ENCODE results near the gene KCNK3.

The KCNK3 gene

DNA sequence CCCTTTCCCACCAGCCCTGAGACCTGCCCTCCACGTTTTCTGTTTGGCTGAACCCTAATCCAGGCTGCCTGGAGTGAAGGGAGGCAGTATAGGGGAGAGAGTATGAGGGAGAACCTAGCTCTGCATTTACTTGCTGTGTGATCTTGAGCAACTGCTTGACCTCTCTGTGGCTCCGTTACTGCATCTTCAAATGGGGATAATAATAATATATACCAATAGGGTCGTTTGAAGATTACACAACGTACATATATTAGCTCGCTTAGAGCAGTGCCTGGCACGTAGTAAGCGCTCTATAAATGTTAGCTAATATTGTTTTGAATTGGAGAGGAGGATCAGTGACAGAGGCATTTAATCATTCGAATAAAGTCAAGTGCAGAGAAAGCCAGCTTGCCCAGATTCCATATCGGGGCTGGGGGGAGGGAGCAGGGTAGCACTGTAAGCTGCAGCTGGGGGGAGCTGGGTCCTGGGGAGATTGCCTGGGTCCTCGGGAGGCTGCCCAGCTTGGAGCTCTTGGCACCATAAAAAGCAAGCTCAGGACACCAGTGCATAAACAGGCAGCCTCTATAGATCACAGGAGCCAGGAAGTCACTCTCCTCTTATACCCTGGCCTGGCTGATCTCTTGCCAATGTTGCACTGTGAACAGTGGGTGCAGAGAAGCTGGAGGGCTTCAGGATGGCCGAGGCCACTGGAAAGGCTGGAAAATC, 19.1 kb downstream of the KCNK3 start:
- TF ChIP-seq, protein P1, sequence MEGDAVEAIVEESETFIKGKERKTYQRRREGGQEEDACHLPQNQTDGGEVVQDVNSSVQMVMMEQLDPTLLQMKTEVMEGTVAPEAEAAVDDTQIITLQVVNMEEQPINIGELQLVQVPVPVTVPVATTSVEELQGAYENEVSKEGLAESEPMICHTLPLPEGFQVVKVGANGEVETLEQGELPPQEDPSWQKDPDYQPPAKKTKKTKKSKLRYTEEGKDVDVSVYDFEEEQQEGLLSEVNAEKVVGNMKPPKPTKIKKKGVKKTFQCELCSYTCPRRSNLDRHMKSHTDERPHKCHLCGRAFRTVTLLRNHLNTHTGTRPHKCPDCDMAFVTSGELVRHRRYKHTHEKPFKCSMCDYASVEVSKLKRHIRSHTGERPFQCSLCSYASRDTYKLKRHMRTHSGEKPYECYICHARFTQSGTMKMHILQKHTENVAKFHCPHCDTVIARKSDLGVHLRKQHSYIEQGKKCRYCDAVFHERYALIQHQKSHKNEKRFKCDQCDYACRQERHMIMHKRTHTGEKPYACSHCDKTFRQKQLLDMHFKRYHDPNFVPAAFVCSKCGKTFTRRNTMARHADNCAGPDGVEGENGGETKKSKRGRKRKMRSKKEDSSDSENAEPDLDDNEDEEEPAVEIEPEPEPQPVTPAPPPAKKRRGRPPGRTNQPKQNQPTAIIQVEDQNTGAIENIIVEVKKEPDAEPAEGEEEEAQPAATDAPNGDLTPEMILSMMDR (IDR thresholded peaks at IDR 0.05), result no peak

DNA sequence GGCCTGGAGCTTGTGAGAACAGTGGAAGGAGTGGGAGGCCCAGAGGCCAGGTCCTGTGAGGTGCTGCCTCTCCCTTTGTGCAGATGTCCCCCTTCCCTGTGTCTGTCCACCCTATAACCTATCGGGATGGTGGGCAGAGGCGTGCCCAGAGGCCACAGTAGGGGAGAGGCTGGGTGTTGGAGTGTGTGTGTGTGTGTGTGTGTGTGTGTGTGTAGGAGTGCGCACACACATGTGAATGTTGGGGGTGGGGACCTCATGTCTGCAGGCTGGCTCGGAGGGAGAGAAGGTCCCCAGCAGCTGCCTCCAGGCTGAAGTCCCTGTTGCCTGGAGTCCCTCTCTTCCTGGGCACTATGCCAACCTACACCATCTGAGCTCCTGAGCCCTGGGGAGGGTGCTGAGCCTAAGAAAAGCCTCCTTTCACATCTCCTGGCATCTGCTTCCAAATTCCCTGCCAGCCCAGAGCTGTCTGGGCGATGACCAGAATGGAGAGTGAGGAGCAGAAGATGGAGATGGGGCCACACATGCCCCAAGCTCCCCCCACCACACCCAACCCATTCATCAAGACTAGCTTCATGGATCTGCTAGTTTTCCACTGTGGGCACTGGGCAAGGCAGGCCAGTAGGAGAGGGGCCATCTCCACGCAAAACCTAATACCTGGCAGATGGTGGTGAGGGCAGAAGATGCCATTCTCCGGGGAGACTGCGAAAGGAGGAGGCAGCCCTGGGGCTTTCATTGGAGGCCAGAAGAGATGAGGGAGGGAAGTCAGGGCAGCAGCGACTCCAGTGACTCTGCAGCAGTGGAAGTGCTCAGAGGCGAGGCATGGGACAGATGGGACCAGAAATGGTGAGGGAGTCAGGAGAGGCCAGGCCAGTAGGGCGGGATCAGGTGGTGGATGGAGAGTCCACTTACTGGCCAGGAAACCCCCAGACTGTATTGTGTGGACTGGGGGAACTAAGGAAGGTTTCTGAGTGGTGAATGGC, 20.3 kb downstream of the KCNK3 start:
- TF ChIP-seq, protein P1 (IDR thresholded peaks at IDR 0.05), result no peak

DNA sequence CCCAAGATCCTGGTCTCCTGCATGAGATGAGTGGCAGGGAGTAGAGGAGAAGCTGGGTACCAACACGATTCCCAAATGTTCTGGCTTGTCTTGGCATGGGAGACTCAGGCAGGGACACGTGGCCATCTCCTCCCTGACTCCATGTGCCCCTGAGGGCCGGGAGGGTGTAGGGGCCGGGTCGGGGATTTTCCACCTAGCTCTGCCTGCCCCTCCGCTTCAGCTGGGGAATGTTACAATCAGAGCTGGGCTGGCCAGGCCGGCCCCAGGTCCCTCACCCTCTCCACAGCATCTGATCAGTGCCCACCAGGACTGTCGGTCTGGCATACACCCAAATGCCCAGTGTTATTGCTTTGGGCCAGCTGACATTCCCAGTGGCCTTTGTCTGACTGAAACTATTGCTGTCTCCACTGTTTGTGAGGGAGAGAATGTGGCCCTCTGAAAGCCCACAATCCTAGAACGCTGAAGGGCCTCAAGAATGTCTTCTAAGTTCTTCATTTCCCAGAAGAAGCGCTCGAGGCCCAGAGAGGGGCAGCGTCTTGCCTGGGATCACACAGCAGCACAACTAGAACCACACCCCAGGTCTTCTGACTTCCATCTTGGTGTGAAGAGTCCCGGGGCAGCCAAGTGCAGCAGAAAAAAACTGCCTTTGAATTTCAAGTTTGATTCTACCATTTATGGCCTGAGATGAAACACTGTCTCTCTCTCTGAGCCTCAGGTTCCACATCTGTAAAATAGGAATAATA, 23.2 kb downstream of the KCNK3 start:
- TF ChIP-seq, protein P1 (IDR thresholded peaks at IDR 0.05), result no peak

DNA sequence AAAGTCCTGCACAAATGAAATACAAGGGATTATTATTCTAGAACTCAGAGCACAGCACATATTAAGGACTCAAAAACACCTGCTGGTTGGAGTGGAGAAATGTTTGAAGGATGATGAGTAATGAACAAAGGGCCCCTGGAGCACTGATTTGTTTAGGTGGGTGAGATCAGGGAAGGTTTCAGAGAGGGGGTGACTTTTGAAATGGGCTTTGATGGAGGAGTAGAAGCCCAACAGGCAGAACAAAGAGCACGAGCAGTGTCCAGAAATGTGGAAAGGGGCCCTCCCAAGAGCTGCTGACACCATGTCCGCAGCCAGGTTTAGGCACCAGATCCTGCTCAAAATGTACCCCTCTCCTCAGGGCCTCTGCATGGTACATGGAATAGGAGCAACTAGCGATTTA, 23.8 kb downstream of the KCNK3 start:
- TF ChIP-seq, protein P1 (IDR thresholded peaks at IDR 0.05), result no peak

DNA sequence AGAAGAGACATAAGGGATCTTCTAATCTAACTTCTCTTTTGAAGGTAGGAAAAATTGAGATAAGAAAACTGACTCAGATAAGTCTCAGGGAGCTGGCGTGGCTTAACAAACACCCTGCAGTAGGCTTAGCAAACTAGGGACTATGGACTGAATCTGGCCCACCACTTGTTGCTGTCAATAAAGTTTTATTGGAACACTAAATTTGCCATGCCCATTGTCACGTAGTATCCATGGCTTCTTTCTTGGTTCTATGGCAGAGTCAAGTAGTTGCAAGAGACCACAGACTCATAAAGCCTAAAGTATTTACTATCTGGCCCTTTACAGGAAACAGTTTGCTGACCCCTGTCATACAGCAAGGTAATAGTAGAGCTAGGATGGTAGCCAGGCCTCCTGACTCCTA, 24.2 kb downstream of the KCNK3 start:
- TF ChIP-seq, protein P1 (IDR thresholded peaks at IDR 0.05), result no peak

DNA sequence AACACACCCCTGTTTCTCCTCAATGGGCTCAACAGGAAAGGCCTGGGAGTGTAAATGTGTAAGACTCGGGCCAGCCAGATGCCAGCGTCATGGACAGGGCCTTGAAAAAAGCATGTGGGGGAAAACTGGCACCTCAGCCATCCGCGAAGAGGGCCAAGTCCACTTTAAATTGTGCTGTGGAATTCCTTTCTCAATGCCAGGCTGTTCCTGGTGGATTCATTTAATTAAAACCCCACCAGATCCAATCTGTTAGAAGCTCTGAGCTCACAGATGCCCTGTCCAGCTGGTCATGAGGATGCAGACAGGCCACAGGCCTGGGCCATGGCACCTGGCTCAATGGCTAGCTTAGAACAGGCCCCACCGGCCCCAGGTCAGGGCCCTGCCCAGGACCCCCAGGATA, 24.8 kb downstream of the KCNK3 start:
- TF ChIP-seq, protein P1 (IDR thresholded peaks at IDR 0.05), result no peak

DNA sequence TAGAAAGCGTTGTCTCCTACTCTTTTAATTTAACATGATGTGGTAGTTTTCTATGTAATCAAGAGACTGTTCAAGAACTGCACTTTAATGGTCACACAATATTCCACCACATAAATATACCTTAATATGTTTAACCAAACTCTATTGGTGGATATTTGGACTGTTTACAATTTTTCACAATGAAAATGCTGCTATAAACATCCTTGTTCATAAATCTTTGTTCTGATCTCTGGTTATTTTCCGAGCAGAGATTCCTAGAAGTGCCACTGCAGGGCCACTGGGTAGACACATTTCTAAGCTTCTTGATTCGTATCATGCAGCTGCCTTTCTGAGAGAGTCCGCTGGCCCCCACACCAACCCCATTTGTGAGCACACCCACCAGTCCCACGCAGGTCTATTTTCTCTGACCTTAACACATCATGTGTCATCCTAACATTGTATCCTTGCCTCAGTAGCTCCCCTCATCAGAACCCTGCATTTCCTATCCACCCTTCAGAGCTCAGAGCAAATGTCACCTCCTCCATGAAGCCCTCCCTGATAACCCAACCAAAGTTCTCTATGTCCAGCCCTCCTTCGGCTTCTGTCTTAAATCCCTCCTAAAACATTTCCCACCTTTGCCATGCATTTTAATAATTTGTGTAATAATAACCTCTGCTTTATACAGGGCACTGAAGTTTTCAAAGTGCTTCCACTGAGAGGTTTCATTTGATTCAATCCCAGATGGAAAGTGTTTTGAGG, 26.6 kb downstream of the KCNK3 start:
- TF ChIP-seq, protein P1 (IDR thresholded peaks at IDR 0.05), result no peak
